BE2C (cell line): Measurements from ENCODE around the gene THEM5.

ENCODE experiments used
- DNase-seq: peaks from one replicate; pipeline ENCODE4 v3.0.0-alpha.2; 2020
- H3K27me3 ChIP-seq: fragments of 250-450 bp; sonication (Bioruptor Pico); 2 replicates; pipeline ENCODE4 v1.5.1; 2020; ENCODE audit warnings: mild to moderate bottlenecking
- H3K36me3 ChIP-seq: fragments of 250-450 bp; sonication (Bioruptor Pico); 2 replicates; pipeline ENCODE4 v1.5.1; 2020; ENCODE audit warnings: mild to moderate bottlenecking
- H3K4me1 ChIP-seq: fragments of 250-450 bp; sonication (Bioruptor Pico); 2 replicates; pipeline ENCODE4 v1.5.1; 2020
- H3K4me3 ChIP-seq: 2 replicates; pipeline ENCODE4 v1.5.1; 2011; ENCODE audit warnings: low read depth, low read length
- H3K9me3 ChIP-seq: fragments of 250-450 bp; sonication (Bioruptor Pico); 2 replicates; pipeline ENCODE4 v1.5.1; 2020
- TF ChIP-seq, protein P1 (sequence below): IDR thresholded peaks from 2 replicates; pipeline ENCODE4 v1.5.1; 2012; ENCODE audit warnings: mild to moderate bottlenecking, low read depth, low read length

THEM5 gene

DNA sequence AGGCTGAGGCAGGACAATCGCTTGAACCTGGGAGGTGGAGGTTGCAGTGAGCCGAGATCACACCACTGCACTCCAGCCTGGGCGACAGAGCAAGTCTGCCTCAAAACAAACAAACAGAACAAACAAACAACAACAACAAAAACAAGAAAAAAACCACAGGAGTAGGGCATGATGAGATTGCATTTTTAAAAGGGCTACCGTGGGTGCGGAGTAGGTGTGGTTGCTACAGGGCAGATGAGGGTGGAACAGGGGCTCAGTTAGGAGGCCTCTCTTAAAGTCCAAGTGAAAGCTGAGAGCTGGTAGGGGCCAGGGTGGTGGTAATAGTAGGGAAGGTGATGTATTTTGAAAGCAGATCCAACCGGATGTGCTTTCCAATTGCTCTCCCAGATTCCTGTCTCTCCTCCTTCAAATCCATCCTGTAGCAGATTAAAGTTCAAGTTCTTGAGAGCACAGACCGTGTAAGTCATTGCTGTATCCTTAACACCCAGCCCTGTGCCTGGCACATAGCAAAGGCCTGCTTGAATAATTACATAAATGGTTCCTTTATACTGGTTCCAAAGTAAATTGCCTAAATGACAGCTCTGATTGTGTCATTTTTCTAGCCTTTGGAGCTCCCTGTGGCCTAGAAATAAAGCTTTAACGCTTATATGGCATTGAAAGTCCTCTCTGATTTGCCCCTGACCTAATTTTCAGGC, 44.1 kb downstream of the THEM5 start:
- H3K4me1 ChIP-seq, result peaks cover 4% of the 10 kb centered on the region; the same call in 1 of the 2 replicates
- no peaks in the 10 kb centered on the region for H3K36me3 ChIP-seq
- H3K4me3 ChIP-seq, result no peak overlapping the region
- H3K27me3 ChIP-seq, result no peaks in the 10 kb centered on the region
- no peaks in the 10 kb centered on the region for H3K9me3 ChIP-seq
- TF ChIP-seq, protein P1, sequence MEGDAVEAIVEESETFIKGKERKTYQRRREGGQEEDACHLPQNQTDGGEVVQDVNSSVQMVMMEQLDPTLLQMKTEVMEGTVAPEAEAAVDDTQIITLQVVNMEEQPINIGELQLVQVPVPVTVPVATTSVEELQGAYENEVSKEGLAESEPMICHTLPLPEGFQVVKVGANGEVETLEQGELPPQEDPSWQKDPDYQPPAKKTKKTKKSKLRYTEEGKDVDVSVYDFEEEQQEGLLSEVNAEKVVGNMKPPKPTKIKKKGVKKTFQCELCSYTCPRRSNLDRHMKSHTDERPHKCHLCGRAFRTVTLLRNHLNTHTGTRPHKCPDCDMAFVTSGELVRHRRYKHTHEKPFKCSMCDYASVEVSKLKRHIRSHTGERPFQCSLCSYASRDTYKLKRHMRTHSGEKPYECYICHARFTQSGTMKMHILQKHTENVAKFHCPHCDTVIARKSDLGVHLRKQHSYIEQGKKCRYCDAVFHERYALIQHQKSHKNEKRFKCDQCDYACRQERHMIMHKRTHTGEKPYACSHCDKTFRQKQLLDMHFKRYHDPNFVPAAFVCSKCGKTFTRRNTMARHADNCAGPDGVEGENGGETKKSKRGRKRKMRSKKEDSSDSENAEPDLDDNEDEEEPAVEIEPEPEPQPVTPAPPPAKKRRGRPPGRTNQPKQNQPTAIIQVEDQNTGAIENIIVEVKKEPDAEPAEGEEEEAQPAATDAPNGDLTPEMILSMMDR, result no peak
- DNase-seq, result no peak

GRCh38 chr1:151807766-151808165, 45.7 kb downstream of the THEM5 start:
- peaks cover 18% of the 10 kb centered on the region for H3K4me1 ChIP-seq
- TF ChIP-seq, protein P1, result no peak
- no peak overlapping the region for H3K4me3 ChIP-seq
- H3K27me3 ChIP-seq, result no peaks in the 10 kb centered on the region
- no peaks in the 10 kb centered on the region for H3K36me3 ChIP-seq
- no peaks in the 10 kb centered on the region for H3K9me3 ChIP-seq
- no peak for DNase-seq

GRCh38 chr1:151807131-151807530, 46.4 kb downstream of the THEM5 start:
- DNase-seq, result no peak
- Histone ChIP-seq H3K36me3 (no peaks in the 10 kb centered on the region), H3K4me3 (no peak overlapping the region), H3K27me3 (no peaks in the 10 kb centered on the region), H3K4me1 (peaks cover 24% of the 10 kb centered on the region), H3K9me3 (no peaks in the 10 kb centered on the region)
- TF ChIP-seq, protein P1, result no peak

DNA sequence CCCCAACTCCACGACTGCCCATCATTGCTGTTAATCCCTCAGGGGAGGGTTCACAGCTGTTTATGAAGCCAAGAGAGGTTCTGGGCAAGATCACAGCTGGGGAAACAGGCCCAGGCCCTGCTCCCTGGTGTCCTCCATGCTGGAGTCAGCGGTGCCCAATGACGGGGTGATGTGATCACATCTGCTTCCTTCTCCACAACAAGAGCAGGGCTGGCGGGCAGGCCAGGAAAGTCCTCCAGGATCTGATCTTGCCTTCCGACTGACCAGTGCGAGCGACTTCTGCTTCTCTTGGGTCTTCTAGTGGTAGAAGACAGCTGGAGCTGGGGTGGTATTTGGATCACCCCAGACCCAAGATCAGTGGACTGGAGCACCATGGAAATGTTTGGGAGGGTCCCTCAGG, 47.3 kb downstream of the THEM5 start:
- no peak for DNase-seq
- Histone ChIP-seq H3K4me3 (no peak overlapping the region), H3K9me3 (no peaks in the 10 kb centered on the region), H3K36me3 (no peaks in the 10 kb centered on the region), H3K4me1 (peaks cover 34% of the 10 kb centered on the region), H3K27me3 (no peaks in the 10 kb centered on the region)
- TF ChIP-seq, protein P1, result no peak

GRCh38 chr1:151805066-151805820, 48.3 kb downstream of the THEM5 start, which contains the start of gene LINGO4:
LINGO4 (minus strand) TSS chr1:151805419; CDS start chr1:151802704, 2,715 bp downstream.
- no peaks in the 10 kb centered on the region for H3K27me3 ChIP-seq
- no peaks in the 10 kb centered on the region for H3K9me3 ChIP-seq
- H3K4me1 ChIP-seq, result peaks cover 37% of the 10 kb centered on the region
- DNase-seq, result no peak
- TF ChIP-seq, protein P1, result no peak
- no peak within 1 kb of the TSS for H3K4me3 ChIP-seq
- no peaks in the 10 kb centered on the region for H3K36me3 ChIP-seq

- TF ChIP-seq, protein P1, result no peak
- Histone ChIP-seq H3K36me3 (no peaks in the 10 kb centered on the region), H3K9me3 (no peaks in the 10 kb centered on the region), H3K27me3 (no peaks in the 10 kb centered on the region), H3K4me1 (peaks cover 37% of the 10 kb centered on the region), H3K4me3 (no peak overlapping the region)
- no peak for DNase-seq
These were observed 49.6 kb downstream of the THEM5 start for GRCh38 chr1:151803915-151804314.
